ENCODE results near the gene PTPRT. TPM values are rescaled to one million over a fixed set of nuclear protein-coding genes. Genes with fewer than 3 reads are reported as not detected.
A peak's percentile ranks its signal among the peaks of the same experiment; 100 is the strongest.

Gene PTPRT
- polyA plus RNA-seq, 2 of the 4 experiments (the other 2 are of a cell fraction), result not detected

- Histone ChIP-seq H3K4me1 (no peaks in the 10 kb centered on the region), H3K9me3 (no peaks in the 10 kb centered on the region), H3K4me2 (no peak overlapping the region), H3K27ac (no peak overlapping the region), H3K4me3 (no peak overlapping the region)
- POLR2A ChIA-PET, result no interaction called here
- DNase-seq (ENCODE audit: low read depth in 1 of 2, low spot score in 1 of 2), result no peak
- TF ChIP-seq FOXS1 (CRISPR knock-in tag; IDR thresholded peaks at IDR 0.05) (no peak), NFE2L2 (conservative IDR thresholded peaks at IDR 0.05; ENCODE audit: low read length) (no peak), JUNB (IDR thresholded peaks at IDR 0.05) (no peak), NR3C1 (IDR thresholded peaks at IDR 0.05) (no peak), FOSL2 (IDR thresholded peaks at IDR 0.05) (no peak), FOSL2 (CRISPR knock-in tag; IDR thresholded peaks at IDR 0.05) (no peak), POLR2A (IDR thresholded peaks at IDR 0.05; ENCODE audit: low read length) (no peak)
- 21% methylated on average over 5 of the region's 5 CpGs for WGBS (ENCODE audit: missing lambda C conversion rate)
- no peak for ATAC-seq
- no peak for FAIRE-seq
- CTCF ChIA-PET, result interaction anchor here (0.7 kb wide), 1 partner anchor 46 kb away, joined by 3 read pairs; no protein-coding TSS in a partner anchor
Observed at GRCh38 chr20:42484790-42485375, 704.8 kb downstream of the PTPRT start.

GRCh38 chr20:42484335-42484734 lies 705.4 kb downstream of the PTPRT start:
- DNase-seq (ENCODE audit: low read depth in 1 of 2, low spot score in 1 of 2) (no peak), FAIRE-seq (no peak)
- no peak overlapping the region for H3K4me3 ChIP-seq

GRCh38 chr20:42483730-42484303 lies 705.9 kb downstream of the PTPRT start:
- peak in 1 of 2 experiments; percentile 30 for DNase-seq (ENCODE audit: low read depth in 1 of 2, low spot score in 1 of 2)
- Histone ChIP-seq H3K4me3 (no peak overlapping the region), H3K4me2 (no peak overlapping the region), H3K9me3 (no peaks in the 10 kb centered on the region), H3K27ac (no peak overlapping the region), H3K4me1 (no peaks in the 10 kb centered on the region)
- CTCF ChIA-PET, result no interaction called here
- POLR2A ChIA-PET, result no interaction called here
- 16% methylated on average over 6 of the region's 6 CpGs for WGBS (ENCODE audit: missing lambda C conversion rate)
- ATAC-seq, result peak in 1 of 2 experiments; percentile 58; a peak in 3 of 6 replicates
- no peak for FAIRE-seq
- TF ChIP-seq KDM5A (IDR thresholded peaks at IDR 0.05) (no peak), ATOH8 (CRISPR knock-in tag; IDR thresholded peaks at IDR 0.05; ENCODE audit: low read depth) (no peak), CTCF (IDR thresholded peaks at IDR 0.05) (no peak), POLR2A (IDR thresholded peaks at IDR 0.05; ENCODE audit: low read length) (no peak), TFCP2L1 (CRISPR knock-in tag; IDR thresholded peaks at IDR 0.05) (no peak), HOXA7 (CRISPR knock-in tag; IDR thresholded peaks at IDR 0.05) (no peak), NPAS2 (CRISPR knock-in tag; IDR thresholded peaks at IDR 0.05; ENCODE audit: borderline replicate concordance) (no peak), ZC3H11A (IDR thresholded peaks at IDR 0.05) (no peak), MAZ (IDR thresholded peaks at IDR 0.05; ENCODE audit: borderline replicate concordance, low read depth, low read length) (no peak), BCL3 (IDR thresholded peaks at IDR 0.05) (no peak), ELK1 (IDR thresholded peaks at IDR 0.05; ENCODE audit: low read depth, low read length) (no peak), RCOR1 (IDR thresholded peaks at IDR 0.05; ENCODE audit: low read depth, low read length) (no peak), HOXB5 (CRISPR knock-in tag; IDR thresholded peaks at IDR 0.05) (no peak), CBX2 (IDR thresholded peaks at IDR 0.05; ENCODE audit: borderline replicate concordance, low read depth) (no peak), JUNB (IDR thresholded peaks at IDR 0.05) (no peak)

More at GRCh38 chr20:42484335-42484734, 705.4 kb downstream of the PTPRT start:
- no peaks in the 10 kb centered on the region for H3K9me3 ChIP-seq
- no peak for TF ChIP-seq HEYL (CRISPR knock-in tag; IDR thresholded peaks at IDR 0.05)
- no peak for TF ChIP-seq CTCF (IDR thresholded peaks at IDR 0.05)
- TF ChIP-seq TP53 (CRISPR knock-in tag; IDR thresholded peaks at IDR 0.05), result no peak
- TF ChIP-seq FOSL2 (IDR thresholded peaks at IDR 0.05), result no peak
- TF ChIP-seq FOSL2 (CRISPR knock-in tag; IDR thresholded peaks at IDR 0.05), result no peak
- TF ChIP-seq HES2 (IDR thresholded peaks at IDR 0.05), result no peak
- TF ChIP-seq EHF (CRISPR knock-in tag; IDR thresholded peaks at IDR 0.05), result no peak
- no peak for TF ChIP-seq HOXB13 (CRISPR knock-in tag; IDR thresholded peaks at IDR 0.05; ENCODE audit: low read depth)
- no peak overlapping the region for H3K4me2 ChIP-seq
- CTCF ChIA-PET, result no interaction called here
- H3K27ac ChIP-seq, result no peak overlapping the region
- H3K4me1 ChIP-seq, result no peaks in the 10 kb centered on the region
- POLR2A ChIA-PET, result no interaction called here
- ATAC-seq, result no peak
- WGBS (ENCODE audit: missing lambda C conversion rate), result 0% methylated on average over 3 of the region's 3 CpGs

Measured in A549 (cell line).